ENCODE results near the gene DNPH1. TPM values are rescaled to one million over a fixed set of nuclear protein-coding genes. Genes with fewer than 3 reads are reported as not detected.

The DNPH1 gene
- polyA plus RNA-seq, 3 donors: 31.9 to 55.4 (median 42.7) TPM

- no peaks in the 10 kb centered on the region for H3K27me3 Mint-ChIP-seq (ENCODE audit: low read depth in 3 of 3)
- Histone ChIP-seq H3K4me1 (ENCODE audit: control insufficient read depth in 1 of 2, insufficient read depth in 2 of 2, low read length in 2 of 2) (peaks cover 39 to 46% of the 10 kb centered on the region in 2 donors), H3K27ac (ENCODE audit: low read depth in 1 of 2, low read length in 2 of 2) (peak overlapping the region in 1 of 2 donors; percentile 26), H3K27me3 (ENCODE audit: control insufficient read depth in 2 of 2, insufficient read depth in 2 of 2, low read length in 2 of 2) (no peaks in the 10 kb centered on the region), H3K4me2 (replicated peaks; ENCODE audit: extremely low read depth, low read length, poor library complexity, severe bottlenecking) (no peak overlapping the region), H3K4me3 (replicated peaks in 1 of 3; ENCODE audit: low read depth in 2 of 3, low read length in 3 of 3) (no peak overlapping the region), H3K36me3 (replicated peaks in 1 of 2; ENCODE audit: control insufficient read depth in 1 of 2, insufficient read depth in 2 of 2, low read length in 2 of 2) (peaks cover 30 to 51% of the 10 kb centered on the region in 2 donors), H3K79me2 (ENCODE audit: insufficient read depth, low read length) (peaks cover 29% of the 10 kb centered on the region), H4K20me1 (ENCODE audit: insufficient read depth, low read length) (peaks cover 30% of the 10 kb centered on the region), H2AFZ (ENCODE audit: insufficient read depth, low read depth, low read length, poor library complexity, severe bottlenecking) (no peak overlapping the region), H3K9me3 (replicated peaks in 1 of 2; ENCODE audit: control insufficient read depth in 1 of 2, insufficient read depth in 1 of 2, low read length in 2 of 2) (no peaks in the 10 kb centered on the region), H3K9ac (ENCODE audit: insufficient read depth, low read length, poor library complexity, severe bottlenecking) (no peak overlapping the region)
- no peak overlapping the region for H3K4me3 Mint-ChIP-seq
- no peaks in the 10 kb centered on the region for H3K9me3 Mint-ChIP-seq
- intact Hi-C loops (cut with micrococcal nuclease): loop anchor here in 1 of 2 donors (10.0 kb wide), 4 partner anchors 67 to 433 kb away; partner anchors contain the start of genes CUL7, KLC4, LRRC73 and MRPL2
- no peak for TF ChIP-seq CTCF (IDR thresholded peaks at IDR 0.05)
- H3K4me1 Mint-ChIP-seq: peaks cover 42% of the 10 kb centered on the region
- 91% methylated on average over 7 of the region's 12 CpGs for WGBS (ENCODE audit: insufficient coverage)
- H3K36me3 Mint-ChIP-seq: peaks cover 39 to 56% of the 10 kb centered on the region in 2 donors
- H3K27ac Mint-ChIP-seq: peak overlapping the region in 3 of 7 donors; percentile 10 to 51 (median 20)
- DNase-seq: no peak
Observed at GRCh38 chr6:43178150-43178549, 51.1 kb downstream of the DNPH1 start.

GRCh38 chr6:43176423-43176786, 52.9 kb downstream of the DNPH1 start:
- H3K4me1 Mint-ChIP-seq: peaks cover 38% of the 10 kb centered on the region
- no peaks in the 10 kb centered on the region for H3K27me3 ChIP-seq (ENCODE audit: control insufficient read depth in 2 of 2, insufficient read depth in 2 of 2, low read length in 2 of 2)
- H3K27ac ChIP-seq (ENCODE audit: low read depth in 1 of 2, low read length in 2 of 2): peak overlapping the region in 1 of 2 donors; percentile 91
- no peak for DNase-seq
- peaks cover 30 to 51% of the 10 kb centered on the region in 2 donors for H3K36me3 ChIP-seq (replicated peaks in 1 of 2; ENCODE audit: control insufficient read depth in 1 of 2, insufficient read depth in 2 of 2, low read length in 2 of 2)
- no peak for TF ChIP-seq CTCF (IDR thresholded peaks at IDR 0.05)
- no peak overlapping the region for H3K9ac ChIP-seq (ENCODE audit: insufficient read depth, low read length, poor library complexity, severe bottlenecking)
- intact Hi-C loops (cut with micrococcal nuclease): loop anchor here in 1 of 2 donors (10.0 kb wide), 4 partner anchors 68 to 432 kb away; partner anchors contain the start of genes CUL7, KLC4, LRRC73 and MRPL2
- H3K4me2 ChIP-seq (replicated peaks; ENCODE audit: extremely low read depth, low read length, poor library complexity, severe bottlenecking): no peak overlapping the region
- H3K27me3 Mint-ChIP-seq (ENCODE audit: low read depth in 3 of 3): peaks cover 0 to 1% (median 0%) of the 10 kb centered on the region in 3 donors
- WGBS (ENCODE audit: insufficient coverage): 100% methylated on average over 2 of the region's 6 CpGs
- H3K4me3 ChIP-seq (replicated peaks in 1 of 3; ENCODE audit: low read depth in 2 of 3, low read length in 3 of 3): no peak overlapping the region
- H3K9me3 ChIP-seq (replicated peaks in 1 of 2; ENCODE audit: control insufficient read depth in 1 of 2, insufficient read depth in 1 of 2, low read length in 2 of 2): no peaks in the 10 kb centered on the region
- peaks cover 40% of the 10 kb centered on the region for H4K20me1 ChIP-seq (ENCODE audit: insufficient read depth, low read length)
- no peak overlapping the region for H3K4me3 Mint-ChIP-seq
- no peak overlapping the region for H2AFZ ChIP-seq (ENCODE audit: insufficient read depth, low read depth, low read length, poor library complexity, severe bottlenecking)
- H3K9me3 Mint-ChIP-seq: no peaks in the 10 kb centered on the region
- H3K4me1 ChIP-seq (ENCODE audit: control insufficient read depth in 1 of 2, insufficient read depth in 2 of 2, low read length in 2 of 2): peaks cover 36 to 40% of the 10 kb centered on the region in 2 donors
- H3K36me3 Mint-ChIP-seq: peaks cover 44 to 60% of the 10 kb centered on the region in 2 donors
- peaks cover 41% of the 10 kb centered on the region for H3K79me2 ChIP-seq (ENCODE audit: insufficient read depth, low read length)
- peak overlapping the region in 5 of 7 donors; percentile 75 to 96 (median 93) for H3K27ac Mint-ChIP-seq
